ENCODE data around the gene GPC3. TPM values are rescaled to one million over a fixed set of nuclear protein-coding genes. Genes with fewer than 3 reads are reported as not detected.

GPC3 gene
- polyA plus RNA-seq, 1 experiment = not detected

- Histone ChIP-seq H3K27me3 (ENCODE audit: control insufficient read depth, insufficient read depth, low read length) (no peaks in the 10 kb centered on the region), H3K36me3 (ENCODE audit: control insufficient read depth, insufficient read depth, low read length) (no peaks in the 10 kb centered on the region), H3K4me3 (ENCODE audit: low read depth, low read length) (no peak overlapping the region)
- no peak for DNase-seq (ENCODE audit: low read depth)
- CTCF ChIA-PET = interaction anchor here (2.2 to 3.9 kb wide), 3 partner anchors 12 to 233 kb away, joined by 8 to 21 read pairs (median 12); no protein-coding TSS in a partner anchor
- POLR2A ChIA-PET = no interaction called here
- no peak for TF ChIP-seq CTCF (IDR thresholded peaks at IDR 0.05; ENCODE audit: insufficient read depth, low read depth, low read length)
These were observed 191.3 kb downstream of the GPC3 start for GRCh38 chrX:133794126-133794525.

GRCh38 chrX:133793626-133794025 is 191.8 kb downstream of the GPC3 start:
- no peaks in the 10 kb centered on the region for H3K36me3 ChIP-seq (ENCODE audit: control insufficient read depth, insufficient read depth, low read length)
- H3K27me3 ChIP-seq (ENCODE audit: control insufficient read depth, insufficient read depth, low read length) = no peaks in the 10 kb centered on the region
- POLR2A ChIA-PET = no interaction called here
- no peak for DNase-seq (ENCODE audit: low read depth)
- no peak overlapping the region for H3K4me3 ChIP-seq (ENCODE audit: low read depth, low read length)
- TF ChIP-seq CTCF (IDR thresholded peaks at IDR 0.05; ENCODE audit: insufficient read depth, low read depth, low read length) = no peak
- CTCF ChIA-PET = interaction anchor here (1.2 to 3.9 kb wide), 6 partner anchors 11 to 233 kb away, joined by 3 to 21 read pairs (median 8); no protein-coding TSS in a partner anchor

GRCh38 chrX:133792198-133792953 is 193.0 kb downstream of the GPC3 start:
- ChIA-PET POLR2A (no interaction called here), CTCF (interaction anchor here (0.5 to 3.9 kb wide), 26 partner anchors 10 to 352 kb away, joined by 3 to 21 read pairs (median 3); no protein-coding TSS in a partner anchor)
- Histone ChIP-seq H3K36me3 (ENCODE audit: control insufficient read depth, insufficient read depth, low read length) (no peaks in the 10 kb centered on the region), H3K27me3 (ENCODE audit: control insufficient read depth, insufficient read depth, low read length) (no peaks in the 10 kb centered on the region), H3K4me3 (ENCODE audit: low read depth, low read length) (peak overlapping the region; percentile 16; the same call in 1 of the 2 replicates)
- TF ChIP-seq CTCF (IDR thresholded peaks at IDR 0.05; ENCODE audit: insufficient read depth, low read depth, low read length) = peak; percentile 97
- DNase-seq (ENCODE audit: low read depth) = no peak

GRCh38 chrX:133789829-133790228 is 195.6 kb downstream of the GPC3 start:
- CTCF ChIA-PET = interaction anchor here (0.6 kb wide), 1 partner anchor 446 kb away, joined by 4 read pairs; no protein-coding TSS in a partner anchor
- H3K36me3 ChIP-seq (ENCODE audit: control insufficient read depth, insufficient read depth, low read length) = no peaks in the 10 kb centered on the region
- H3K4me3 ChIP-seq (ENCODE audit: low read depth, low read length) = no peak overlapping the region
- TF ChIP-seq CTCF (IDR thresholded peaks at IDR 0.05; ENCODE audit: insufficient read depth, low read depth, low read length) = no peak
- POLR2A ChIA-PET = no interaction called here
- no peaks in the 10 kb centered on the region for H3K27me3 ChIP-seq (ENCODE audit: control insufficient read depth, insufficient read depth, low read length)
- no peak for DNase-seq (ENCODE audit: low read depth)

GRCh38 chrX:133786382-133786781 is 199.0 kb downstream of the GPC3 start:
- no peaks in the 10 kb centered on the region for H3K36me3 ChIP-seq (ENCODE audit: control insufficient read depth, insufficient read depth, low read length)
- H3K4me3 ChIP-seq (ENCODE audit: low read depth, low read length) = no peak overlapping the region
- CTCF ChIA-PET = interaction anchor here (0.6 kb wide), 1 partner anchor 188 kb away, joined by 5 read pairs; no protein-coding TSS in a partner anchor
- no peak for DNase-seq (ENCODE audit: low read depth)
- no peaks in the 10 kb centered on the region for H3K27me3 ChIP-seq (ENCODE audit: control insufficient read depth, insufficient read depth, low read length)
- TF ChIP-seq CTCF (IDR thresholded peaks at IDR 0.05; ENCODE audit: insufficient read depth, low read depth, low read length) = no peak
- POLR2A ChIA-PET = no interaction called here

All from BJ (cell line).